Stimulated activated CD4-positive, alpha-beta T cell treated with anti-CD3 and anti-CD28 coated beads, Interleukin-2, amount 100 ng/mL, for 24 hours (primary cell): ENCODE measurements around the gene TGFBRAP1.
"Not testable (repeated sequence)": the region's sequence is repeated elsewhere in the genome, so short reads cannot be mapped to it uniquely, and the experiment has no call there.

Experiments used
- DNase-seq, 2 donors: peaks; one replicate each; pipeline ENCODE4 v3.0.0-alpha.2; 2020

TGFBRAP1 gene

DNA sequence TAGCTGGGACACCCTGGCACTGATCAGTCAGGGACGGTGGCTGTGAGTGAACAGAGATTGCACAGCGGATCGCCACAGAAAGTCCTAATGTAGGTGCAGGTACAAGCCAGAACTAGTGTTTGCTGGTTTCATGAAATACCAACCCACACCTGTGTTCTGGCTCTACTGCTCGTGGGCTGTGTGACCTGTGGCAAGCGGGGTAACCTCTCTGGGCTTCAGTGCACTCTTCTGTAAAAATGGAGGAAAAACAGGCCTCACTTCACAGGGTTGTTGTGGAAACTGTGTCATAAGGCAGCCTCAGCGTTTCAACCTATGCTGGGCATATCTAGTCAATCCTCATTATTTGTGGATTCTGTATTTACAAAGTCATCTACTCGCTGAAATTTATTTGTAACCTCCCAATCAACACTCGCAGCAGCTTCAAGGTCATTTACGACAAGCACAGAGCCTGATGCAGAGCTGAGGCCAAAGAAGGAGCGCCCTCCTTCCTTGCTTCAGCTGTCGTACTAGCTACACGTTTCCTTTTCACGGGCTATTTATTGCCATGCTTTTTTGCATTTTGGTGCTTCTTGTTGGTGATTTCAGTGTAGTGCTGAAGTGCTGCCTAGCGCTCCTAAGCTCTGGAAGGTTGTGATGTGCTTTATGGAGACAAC lies 58.0 kb downstream of the TGFBRAP1 start:
- no peak for DNase-seq

GRCh38 chr2:105269426-105269825 lies 60.1 kb downstream of the TGFBRAP1 start:
- no peak for DNase-seq

GRCh38 chr2:105262651-105263091 lies 66.9 kb downstream of the TGFBRAP1 start:
- no peak for DNase-seq

- DNase-seq = no peak
Measured at GRCh38 chr2:105261061-105261460, 68.5 kb downstream of the TGFBRAP1 start.

DNA sequence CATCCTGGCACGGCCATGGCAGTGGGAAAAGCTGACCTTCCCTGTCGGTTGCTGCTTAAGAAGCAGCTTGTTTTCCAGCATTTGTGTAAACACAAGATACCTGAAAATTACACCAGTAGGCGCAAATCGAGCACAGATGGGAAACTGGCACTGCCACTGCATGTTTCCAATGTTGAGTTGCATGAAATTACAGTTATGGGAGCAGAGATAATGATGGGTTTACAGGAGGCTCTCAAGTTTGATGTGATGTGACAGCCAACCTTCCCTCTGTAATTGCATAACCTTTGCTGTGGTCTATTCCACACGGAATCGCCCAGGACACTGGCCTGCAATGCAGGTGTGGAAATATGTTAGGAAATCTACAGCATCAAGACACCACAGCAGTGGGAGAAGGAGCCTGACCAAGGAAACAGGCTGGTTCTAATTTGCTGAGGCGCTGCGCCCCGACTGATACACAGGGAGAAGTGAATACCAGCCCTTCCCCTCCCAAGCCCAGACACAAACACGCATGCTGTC lies 70.6 kb downstream of the TGFBRAP1 start:
- DNase-seq = no peak

GRCh38 chr2:105257981-105258380 lies 71.6 kb downstream of the TGFBRAP1 start:
- DNase-seq = no peak

DNA sequence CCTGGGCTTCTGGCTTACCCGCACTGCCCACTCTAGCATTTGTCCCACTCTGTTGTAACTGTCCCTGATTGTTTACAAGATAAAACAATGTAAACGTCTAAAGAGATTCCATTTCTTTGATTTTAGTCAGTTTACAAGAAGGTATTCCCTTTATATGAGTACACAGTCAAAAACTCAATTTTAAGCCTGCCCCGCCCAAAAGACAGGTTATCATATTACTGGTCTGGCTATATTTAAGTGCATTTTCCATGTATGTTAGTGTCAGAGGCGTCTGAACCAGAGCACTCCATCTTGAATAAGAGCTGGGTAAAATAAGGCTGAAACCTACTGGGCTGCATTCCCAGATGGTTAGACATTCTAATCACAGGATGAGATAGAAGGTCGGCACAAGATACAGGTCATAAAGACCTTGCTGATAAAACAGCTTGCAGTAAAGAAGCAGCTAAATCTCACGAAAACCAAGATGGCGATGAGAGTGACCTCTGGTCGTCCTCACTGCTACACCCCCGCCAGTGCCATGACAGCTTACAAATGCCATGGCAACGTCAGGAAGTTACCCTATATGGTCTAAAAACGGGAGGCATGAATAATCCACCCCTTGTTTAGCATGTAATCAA lies 73.0 kb downstream of the TGFBRAP1 start:
- DNase-seq = no peak

DNA sequence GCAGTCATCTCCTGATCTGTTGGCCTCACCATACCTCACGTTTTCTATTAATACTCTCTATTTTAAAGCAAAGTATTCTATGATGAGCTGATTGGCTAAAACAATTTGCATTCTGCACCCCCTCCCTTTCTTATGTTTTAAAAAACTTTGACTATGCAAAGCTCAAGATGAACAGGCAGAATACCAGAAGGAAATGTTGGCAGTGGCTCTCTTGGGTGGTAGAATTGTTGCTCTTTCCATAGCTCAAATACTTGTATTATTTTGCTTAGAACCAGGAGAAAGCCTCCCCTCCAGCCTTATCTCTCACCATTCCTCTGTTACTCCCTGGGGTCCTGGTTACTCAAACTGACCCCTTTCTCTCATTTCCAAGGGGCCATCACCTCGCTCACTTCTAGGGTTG lies 73.6 kb downstream of the TGFBRAP1 start:
- no peak for DNase-seq

GRCh38 chr2:105254531-105255210 lies 74.9 kb downstream of the TGFBRAP1 start:
- DNase-seq = no peak

- no peak for DNase-seq
Measured at GRCh38 chr2:105252271-105252670, 77.3 kb downstream of the TGFBRAP1 start.

GRCh38 chr2:105251016-105251648 lies 78.4 kb downstream of the TGFBRAP1 start:
- DNase-seq = not testable (repeated sequence)

DNA sequence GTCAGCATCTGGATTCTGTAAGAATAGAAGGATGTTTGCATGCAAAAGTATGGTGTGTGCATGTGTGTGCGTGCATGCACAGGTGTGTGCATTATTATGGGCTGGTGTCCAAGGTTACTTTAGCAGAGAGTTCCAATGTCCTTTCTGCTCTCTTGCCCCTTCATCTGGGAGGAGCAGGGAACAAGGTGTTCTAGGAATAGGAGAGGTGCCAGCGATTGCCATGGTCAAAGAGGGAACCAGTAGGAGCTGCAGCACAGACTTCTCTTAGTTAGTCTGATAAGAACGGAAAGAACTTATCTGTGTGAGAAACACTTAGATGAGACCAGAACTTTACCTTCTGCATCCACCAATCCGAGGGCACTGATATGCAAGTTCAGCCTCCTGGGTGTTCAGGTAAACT lies 79.6 kb downstream of the TGFBRAP1 start:
- no peak for DNase-seq

DNA sequence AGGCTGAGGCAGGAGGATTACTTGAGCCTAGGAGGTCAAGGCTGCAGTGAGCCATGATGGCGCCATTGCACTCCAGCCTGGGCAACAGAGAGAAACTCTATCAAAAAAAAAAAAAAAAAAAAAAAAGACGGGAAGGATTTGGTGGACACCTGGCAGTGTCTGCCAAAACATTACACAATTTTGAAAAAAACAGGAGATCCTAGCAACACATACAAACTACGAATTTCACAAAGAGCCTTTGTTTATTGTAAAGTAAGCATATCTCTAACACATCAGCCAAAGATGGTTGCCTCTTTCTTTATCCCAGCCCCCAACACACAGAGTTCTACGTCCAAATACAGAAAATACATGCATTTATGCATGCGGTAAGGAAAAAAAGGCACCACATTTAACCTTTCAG lies 80.4 kb downstream of the TGFBRAP1 start:
- no peak for DNase-seq

DNA sequence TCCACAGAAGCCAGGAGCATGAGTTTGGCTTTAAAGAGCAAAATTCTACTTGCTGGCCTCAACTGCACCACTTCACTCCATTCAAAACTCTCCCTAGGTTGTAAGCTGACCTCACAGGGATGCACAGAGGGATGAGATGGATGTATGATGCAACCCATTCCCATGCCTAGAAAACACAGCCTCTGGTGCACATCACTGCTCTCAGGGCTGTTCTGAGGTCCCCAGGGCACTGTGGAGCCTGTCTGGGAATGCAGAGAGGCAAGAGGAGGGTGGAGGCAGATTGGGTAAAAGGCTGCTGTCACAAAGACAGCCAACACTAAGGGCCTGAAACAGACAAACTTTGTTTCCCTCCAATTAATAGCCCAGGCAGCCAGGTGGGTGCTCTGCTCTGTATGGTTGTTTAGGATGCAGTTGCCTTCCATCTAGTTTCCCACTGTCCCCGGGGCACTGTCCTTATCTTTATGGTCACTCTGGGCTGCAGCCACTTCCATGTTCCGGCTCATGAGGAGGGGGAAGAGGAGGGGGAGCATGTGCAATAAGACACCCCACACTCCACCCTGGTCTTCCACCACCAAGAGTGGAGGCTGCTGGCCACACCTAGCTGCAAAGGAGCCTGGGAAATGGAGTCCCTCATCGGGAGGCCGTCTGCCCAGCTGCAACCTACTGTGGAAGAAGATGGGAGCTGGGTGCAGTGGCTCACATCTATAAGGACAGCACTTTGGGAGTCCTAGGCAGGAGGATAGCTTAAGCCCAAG lies 81.0 kb downstream of the TGFBRAP1 start:
- no peak for DNase-seq

DNA sequence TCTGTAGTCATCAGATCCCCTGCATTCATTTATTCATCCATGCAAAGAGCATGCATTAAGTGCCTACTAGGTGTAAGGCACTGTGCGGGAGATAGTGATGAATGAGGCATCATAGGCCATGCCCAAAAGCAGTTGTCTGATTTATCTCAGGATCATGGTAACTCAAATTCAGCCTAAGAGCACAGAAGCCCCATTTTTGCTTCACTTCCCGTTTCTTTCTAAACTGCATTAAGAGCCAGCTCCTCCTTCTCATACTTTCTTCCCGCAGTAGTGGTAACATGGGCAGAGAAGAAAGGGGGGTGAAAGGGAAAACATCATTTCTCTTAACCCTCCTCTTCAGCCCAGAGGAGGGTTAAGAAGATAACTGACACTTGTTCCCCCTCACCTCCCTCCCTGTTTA lies 85.1 kb downstream of the TGFBRAP1 start:
- DNase-seq = no peak

DNA sequence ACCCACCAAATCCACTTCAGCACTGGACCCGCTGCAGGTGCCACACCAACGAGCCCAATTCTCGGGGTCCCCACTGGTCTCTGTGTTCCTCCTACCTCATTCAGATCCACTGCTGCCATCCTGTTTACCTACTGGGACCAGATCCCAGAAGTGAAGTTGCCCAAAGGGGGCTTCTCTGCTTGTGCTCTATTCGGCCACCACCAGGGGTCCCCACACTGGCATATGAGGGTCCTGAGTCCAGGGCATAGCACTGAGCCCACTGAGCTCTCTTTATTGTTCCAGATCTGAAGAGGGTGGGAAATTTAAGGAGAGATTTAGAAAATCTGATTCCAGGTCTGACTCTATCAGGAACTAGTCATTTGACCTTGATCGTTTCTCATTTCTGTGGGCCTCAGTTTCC lies 85.6 kb downstream of the TGFBRAP1 start:
- no peak for DNase-seq

DNA sequence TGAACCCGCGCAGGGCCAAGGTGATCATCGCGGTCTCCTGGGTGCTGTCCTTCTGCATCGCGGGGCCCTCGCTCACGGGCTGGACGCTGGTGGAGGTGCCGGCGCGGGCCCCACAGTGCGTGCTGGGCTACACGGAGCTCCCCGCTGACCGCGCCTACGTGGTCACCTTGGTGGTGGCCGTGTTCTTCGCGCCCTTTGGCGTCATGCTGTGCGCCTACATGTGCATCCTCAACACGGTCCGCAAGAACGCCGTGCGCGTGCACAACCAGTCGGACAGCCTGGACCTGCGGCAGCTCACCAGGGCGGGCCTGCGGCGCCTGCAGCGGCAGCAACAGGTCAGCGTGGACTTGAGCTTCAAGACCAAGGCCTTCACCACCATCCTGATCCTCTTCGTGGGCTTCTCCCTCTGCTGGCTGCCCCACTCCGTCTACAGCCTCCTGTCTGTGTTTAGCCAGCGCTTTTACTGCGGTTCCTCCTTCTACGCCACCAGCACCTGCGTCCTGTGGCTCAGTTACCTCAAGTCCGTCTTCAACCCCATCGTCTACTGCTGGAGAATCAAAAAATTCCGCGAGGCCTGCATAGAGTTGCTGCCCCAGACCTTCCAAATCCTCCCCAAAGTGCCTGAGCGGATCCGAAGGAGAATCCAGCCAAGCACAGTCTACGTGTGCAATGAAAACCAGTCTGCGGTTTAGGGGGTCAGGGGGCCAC lies 87.1 kb downstream of the TGFBRAP1 start:
- no peak for DNase-seq

- DNase-seq = no peak
Measured at GRCh38 chr2:105241443-105241842, 88.1 kb downstream of the TGFBRAP1 start, which contains the start of gene GPR45. Gene GPR45, plus strand, starts transcription at chr2:105241743. Its CDS starts 116 bp downstream, at chr2:105241859.

DNA sequence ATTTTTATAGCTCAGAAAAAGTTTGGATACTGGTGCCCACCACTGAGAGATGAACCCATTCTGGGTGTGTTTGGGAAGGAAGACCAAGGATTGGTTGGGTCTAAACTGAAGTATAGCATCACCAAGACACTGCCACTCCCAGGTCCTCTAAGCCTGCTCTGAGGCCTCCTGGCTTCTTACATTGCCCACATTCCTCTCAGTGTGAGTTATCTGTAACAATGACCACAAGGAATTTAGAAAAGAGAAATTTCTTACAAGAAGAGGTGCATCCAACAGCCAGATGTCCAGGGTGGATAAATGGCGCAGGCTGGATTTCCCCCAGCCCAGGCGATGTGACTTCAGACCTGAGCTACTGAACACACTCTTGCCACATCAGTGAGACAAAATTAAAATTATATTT lies 89.6 kb downstream of the TGFBRAP1 start:
- DNase-seq = no peak

DNA sequence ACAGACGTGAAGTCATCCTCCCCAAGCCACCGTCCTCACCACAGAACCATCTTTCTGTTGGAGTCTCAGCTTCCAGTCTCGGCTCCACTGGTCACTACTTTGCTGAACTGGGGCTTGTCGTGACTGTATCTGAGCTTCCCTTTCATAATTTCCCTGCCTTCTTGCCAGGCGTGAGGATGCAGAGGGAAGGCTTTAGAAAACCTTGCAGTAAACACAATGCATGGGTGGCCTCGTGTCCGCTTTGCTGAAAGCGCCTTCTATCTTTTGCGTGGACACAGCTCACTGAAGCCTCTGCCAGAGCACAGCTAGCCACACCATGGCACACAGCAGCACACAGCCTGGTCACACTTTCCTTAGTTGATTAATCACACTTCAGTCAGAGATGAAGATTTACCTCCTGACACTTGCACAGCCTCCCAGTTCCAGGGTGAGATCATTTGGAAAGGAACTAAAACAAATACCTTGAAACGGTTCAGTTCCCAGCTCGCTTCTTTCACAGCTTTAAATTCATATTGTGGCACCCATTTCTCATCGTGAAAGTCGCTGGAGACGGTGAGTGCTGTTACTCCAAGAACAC lies 90.8 kb downstream of the TGFBRAP1 start:
- DNase-seq = no peak

DNA sequence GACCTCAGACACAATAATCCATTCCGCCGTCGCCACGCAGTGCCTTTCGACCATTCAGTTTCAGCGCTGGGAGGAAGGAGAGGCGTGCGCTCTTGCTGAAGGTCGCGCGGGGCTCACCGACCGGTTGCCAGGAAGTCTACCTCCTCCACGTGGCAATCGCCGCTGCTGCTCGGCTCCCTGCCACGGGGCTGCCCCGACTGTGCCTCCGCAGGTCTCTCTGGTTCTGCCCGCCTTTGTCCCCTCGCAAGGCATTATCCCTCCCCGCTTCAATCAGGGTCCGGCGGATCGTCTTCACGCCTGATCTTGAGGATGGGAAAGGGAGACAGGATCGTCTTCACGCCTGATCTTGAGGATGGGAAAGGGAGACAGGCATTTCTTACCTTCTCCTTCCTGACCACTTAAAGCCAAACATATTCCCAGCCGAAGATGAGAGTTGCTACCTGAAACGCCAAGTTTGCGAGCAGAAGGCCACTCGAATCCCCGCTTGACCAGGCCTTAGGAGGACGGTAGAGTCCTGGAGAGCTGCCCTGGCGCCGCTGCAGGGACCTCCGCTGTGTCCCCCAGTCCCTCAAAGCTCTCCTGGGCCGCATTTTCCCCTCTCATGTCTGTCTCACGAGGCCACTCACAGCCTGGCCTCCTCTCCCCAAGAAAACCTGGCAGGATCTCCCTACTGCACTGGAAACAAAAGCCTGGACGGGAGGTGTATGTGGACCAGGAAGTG lies 92.3 kb downstream of the TGFBRAP1 start:
- peak in 1 of 2 donors; percentile 33 for DNase-seq
